ENCODE results near the gene TMF1.

DNA sequence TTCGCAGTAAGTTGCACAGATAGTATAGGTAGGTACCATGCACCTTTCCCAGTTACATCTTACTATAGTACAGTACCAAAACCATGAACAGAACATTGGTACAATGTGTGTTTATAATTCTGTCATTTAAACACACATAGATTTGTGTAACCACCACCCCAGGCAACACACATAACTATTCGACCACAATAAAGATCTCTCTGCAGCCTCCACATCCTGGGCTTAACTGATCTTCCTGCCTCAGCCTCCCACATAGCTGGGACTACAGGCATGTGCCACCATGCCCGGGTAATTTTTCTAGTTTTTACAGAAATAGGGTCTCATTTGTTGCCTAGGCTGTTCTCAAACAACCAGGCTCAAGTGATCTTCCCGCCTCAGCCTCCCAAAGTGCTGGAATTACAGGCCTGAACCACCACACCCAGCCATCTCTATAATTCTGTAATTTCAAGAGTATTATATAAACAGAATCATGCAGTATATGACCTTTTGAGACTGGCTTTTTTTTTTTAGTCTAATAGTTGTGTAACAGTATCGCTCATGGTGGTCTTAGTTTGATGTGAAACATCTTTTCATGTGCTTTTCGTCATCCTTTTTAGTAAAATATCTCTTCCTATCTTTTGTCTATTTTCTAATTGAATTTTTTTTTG, 13.3 kb upstream of the TMF1 start:
- TF ChIP-seq CTCF (IDR thresholded peaks at IDR 0.05), result no peak
- TF ChIP-seq POLR2A (IDR thresholded peaks at IDR 0.05), result no peak
- TF ChIP-seq POLR2AphosphoS5 (IDR thresholded peaks at IDR 0.05), result no peak

Data from stomach (tissue), 4 donors.